GM19452 (cell line): Measurements from ENCODE around the gene MTFR1L.

Experiments used
- ATAC-seq: cut with Tn5 transposase; IDR thresholded peaks from one replicate; pipeline ENCODE4 v1.9.1; 2021; ENCODE audit not compliant: unreplicated experiment

Gene MTFR1L

DNA sequence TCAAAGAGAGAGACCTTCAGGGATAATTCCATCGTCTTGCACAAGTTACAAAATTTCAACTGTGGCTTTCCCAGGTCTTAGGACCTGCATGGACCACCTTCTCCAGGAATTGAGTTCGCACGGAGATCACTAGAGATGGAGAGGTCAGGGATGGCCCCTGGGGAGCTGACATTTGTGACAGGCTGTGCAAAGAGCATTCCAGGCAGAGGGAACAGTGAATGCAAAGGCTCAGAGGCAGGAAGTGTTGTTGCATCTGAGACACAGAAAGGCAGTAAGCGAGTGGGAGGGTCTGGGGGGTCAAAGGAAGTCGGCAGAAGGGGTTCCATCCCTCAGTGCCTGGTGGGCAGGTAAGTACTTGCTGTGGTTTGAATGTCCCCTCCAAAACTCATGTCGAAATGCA lies 29.3 kb upstream of the MTFR1L start:
- no peak for ATAC-seq

DNA sequence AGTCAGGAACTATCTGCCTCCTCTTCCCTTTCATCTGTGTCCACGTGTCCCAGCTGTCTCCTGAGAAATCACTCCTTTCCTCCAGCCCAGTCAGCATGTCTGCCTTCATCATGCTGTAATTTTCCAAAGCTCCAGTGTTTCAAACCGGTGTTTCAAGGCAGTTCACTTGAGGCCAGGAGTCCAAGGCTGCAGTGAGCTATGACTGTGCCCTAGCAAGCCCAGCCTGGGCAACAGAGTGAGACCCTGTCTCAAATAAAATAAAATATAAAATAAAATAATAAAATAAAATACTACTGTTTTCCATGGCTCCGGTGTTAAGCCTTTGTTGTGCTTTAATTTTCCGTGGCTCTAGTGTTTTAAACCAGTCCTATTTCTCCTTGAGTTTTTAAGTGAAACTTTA lies 27.6 kb upstream of the MTFR1L start:
- no peak for ATAC-seq

DNA sequence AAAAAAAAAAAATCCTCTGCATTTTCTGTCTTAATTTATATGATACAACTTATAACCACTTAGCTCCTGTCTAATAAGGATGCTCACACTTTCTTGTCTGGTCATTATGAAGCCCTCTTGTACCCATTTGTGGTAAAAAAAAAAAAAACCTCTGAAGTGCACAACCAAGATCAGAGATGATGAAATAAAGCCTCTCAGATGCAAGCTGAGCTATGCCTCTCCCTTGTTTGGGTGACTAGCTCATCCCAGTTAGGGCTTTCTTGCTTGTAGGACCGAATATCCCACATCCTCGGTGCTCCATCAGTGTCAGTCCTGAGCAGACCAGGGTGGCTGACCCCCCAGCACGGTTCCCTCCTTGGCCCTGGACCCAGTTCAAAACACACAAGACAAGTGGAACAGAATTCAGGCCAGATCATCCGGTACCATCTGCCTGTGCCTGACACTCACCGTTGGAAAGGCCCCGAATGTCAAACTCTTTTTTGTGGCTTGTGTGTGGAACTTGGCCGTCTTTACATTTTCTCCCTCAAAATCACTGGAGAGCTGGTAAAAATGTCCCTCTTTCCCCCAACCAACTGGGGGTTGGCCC lies 26.1 kb upstream of the MTFR1L start:
- ATAC-seq: no peak

DNA sequence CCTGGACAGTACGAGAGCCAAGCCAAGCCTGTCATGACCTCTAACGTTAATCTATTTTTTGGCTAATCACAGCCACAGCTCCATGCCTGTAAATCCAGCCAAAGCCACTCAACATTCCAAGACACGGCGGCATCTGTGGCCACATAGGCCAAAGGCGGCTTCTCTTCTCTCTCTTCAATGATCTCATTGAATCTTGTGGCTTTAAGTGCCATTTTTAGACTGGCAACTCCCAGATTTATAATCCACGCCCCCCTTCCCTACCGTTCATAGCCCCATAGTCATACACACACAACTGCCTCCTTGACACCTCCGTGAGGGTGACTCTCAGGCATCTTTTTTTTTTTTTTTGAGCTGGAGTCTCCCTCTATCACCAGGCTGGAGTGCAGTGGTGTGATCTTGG lies 25.4 kb upstream of the MTFR1L start:
- no peak for ATAC-seq

DNA sequence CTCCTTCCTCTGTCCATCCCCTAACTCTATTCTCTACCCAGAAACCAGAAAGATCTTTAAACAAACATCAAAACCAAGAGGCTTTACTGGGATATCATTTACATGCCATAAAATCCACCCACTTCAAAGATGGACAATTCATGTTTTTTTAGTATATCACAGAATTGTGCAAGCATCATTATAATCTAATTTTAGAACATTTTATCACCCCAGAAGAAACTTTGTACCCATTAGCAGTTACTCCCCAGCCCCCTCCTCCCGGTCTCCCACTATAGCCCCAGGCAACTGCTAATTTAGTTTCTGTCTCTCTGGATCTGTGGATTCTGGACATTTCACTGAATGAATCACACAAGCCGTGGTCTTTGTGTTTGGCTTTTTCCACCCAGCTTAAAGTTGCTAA lies 24.5 kb upstream of the MTFR1L start:
- no peak for ATAC-seq

DNA sequence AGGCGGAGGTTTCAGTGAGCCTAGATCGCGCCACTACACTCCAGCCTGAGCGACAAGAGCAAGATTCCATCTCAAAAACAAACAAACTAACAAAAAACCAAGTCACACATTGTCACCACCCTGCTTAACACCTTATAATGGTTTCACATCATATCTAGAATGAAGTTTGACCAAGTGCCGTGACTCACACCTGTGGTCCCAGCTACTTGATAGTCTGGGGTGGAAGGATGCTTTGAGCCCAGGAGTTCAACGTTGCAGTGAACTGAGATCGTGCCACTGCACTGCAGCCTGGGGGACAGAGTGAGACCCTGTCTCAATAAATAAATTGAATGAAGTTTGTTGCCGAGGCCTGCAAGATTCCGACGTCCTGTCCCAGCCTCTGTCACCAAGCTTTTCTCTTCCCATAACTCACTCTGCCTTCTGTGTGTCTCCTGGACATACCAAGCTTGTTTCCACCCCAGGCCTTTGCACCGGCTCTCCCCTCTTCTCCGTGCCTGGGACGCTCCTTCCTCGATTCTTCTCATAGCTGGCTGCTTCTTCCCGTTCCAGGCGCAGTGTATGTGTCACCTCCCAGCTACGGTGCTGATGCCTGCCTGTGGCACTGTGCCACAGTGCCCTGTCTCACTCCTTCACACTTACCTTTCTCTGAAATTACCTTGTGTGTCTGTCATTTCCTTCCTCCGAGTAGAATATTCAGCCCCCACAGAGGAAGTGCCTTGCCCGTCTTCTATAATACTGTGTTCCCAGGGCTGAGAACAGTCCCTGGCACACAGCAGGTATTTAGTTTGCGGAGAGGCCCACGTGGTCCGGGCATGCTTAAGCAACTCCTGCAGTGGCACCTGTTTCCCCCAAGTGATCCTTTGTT lies 23.6 kb upstream of the MTFR1L start:
- no peak for ATAC-seq

DNA sequence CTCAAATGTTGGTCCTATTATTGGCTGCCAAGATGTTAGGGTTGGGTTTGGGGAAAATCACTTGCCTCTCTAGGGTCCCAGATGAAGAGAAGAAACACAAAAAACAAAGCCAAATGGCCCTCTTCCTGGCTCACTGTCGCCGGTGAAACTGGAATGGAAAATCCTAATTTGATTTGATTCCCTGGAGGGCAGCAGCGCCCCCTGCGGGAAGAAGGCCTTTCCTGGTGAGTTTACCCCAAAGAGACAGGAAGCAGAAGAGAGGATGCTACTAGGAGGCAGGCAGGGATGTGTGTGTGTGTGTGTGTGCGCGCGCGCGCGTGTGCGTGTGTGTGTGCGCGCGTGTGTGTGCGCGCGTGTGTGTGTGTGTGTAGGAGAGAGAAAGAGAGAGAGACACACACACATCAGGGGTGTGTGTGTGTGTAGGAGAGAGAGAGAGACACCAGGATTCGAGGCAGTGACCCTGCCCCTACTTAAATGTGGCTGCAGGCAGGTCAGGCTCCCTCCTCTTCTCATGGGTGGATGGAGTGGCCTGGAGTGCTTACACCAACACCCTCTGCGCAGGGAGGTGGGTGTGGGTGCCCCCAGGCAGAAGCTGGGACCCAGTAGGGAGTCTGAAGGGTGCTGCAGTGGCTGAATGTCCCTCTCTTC lies 22.8 kb upstream of the MTFR1L start:
- ATAC-seq: no peak

DNA sequence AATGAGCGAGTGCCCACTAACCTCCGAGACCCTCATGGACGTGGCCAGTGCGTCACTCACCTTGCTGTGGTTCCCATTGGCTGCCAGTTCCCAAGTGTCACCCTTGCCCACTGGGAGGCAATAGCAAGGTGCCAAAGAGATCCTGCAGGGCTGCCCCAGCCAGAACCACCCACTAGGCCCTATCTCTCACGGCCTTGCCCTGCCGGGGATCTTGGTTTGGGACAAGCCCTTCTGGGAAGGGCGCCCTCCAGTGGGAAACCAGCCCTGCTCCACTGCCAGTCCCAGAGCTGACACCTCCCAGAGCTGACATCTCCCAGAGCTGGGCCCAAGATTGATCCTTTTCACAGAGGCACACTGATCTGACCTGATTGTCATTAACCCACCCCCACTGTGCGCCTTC lies 21.8 kb upstream of the MTFR1L start:
- ATAC-seq: no peak

DNA sequence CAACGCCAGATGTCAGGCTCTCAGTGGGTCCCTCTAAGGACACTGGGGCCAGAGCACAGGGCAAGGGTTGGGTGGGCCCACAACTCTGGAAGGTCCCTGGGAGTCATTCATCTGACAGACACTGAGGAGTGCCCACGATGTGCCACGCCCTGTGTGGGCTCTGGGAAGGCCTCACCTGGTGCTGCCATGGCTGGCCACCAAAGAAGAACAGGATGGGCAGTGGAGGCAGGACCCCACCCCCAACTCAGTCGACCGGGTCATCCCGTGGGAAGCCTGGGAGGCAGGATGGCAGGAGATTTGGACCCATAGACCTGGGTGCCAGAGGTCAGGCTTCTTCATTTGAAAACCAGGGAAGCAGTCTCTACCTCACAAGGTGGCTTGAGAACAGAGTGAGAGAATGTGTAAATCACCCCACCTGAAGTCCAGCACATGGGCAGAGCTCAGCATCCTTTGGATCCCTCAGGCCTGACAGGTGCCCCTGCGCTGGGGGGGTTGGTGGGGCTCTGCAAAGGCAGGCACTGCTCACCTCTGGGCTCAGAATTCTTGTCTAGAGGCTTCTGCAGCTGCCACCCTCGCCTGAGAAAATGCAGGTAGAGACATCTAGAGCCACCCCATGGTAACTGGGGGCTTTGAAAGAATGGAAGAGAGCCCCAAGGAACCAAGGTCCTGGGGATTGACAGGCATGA lies 20.9 kb upstream of the MTFR1L start:
- no peak for ATAC-seq

DNA sequence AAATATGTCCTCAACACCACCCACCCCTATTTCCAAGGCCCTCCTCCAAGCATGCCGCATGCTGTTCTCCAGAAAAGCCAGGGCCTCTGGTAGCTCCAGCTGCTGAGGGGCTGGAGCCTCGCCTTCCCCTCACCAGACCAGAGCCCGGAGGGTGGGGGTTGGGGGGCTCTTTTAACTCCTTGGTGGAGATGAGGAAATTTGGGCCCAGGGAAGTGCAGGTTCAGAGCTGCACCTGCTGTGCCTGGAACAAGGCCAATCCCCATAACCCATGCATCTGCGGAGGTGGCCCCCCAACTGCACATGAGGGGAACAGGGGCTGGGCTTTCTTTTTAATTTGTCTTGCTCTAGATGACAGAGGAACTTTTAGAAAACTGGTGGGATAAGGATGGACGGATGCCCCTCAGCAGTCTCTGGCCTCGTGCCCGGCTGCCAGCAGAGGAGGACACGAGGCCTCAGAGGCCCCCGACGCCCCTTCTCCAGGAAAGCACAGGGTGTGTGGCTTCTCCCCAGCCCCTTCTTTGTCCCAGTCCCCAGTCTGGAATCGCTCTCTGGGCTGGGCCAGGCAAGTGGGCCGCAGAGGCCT lies 20.3 kb upstream of the MTFR1L start:
- ATAC-seq: no peak

DNA sequence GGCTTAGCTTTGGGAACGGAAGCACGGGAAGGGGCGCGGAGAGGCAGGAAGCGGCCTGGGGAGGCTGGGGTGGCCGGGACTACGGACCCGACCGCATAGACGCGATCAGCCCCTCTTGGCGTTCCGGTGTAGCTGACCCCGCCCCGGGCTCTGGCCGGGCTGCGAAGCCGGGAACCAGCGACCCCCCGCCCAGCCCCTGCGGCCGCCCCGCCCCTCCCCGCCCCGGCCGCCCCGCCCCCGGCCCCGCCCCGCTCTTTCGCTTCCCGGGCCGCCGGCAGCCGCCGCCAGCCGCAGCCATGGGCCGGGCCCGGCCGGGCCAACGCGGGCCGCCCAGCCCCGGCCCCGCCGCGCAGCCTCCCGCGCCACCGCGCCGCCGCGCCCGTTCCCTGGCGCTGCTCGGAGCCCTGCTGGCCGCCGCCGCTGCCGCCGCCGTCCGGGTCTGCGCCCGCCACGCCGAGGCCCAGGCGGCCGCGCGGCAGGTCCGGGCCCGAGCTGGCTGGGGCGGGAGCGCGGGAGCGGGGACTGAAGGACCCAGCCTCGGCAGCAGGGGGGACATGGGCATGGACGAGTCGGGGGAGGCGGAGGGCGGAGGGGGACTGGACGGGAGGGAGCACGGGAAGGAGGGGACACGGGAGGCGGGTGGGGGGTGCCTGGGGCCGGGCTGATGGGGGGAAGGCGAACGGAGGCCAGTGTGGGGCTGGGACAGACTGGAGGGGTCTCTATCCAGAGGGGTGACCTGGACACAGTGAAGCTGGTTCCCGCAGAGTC lies 19.6 kb upstream of the MTFR1L start, which contains the start of gene SELENON:
TSS of gene SELENON (plus strand) at position 259 of the 768 bp plus-strand sequence. CDS start at position 297, 38 bp downstream.
- no peak for ATAC-seq

DNA sequence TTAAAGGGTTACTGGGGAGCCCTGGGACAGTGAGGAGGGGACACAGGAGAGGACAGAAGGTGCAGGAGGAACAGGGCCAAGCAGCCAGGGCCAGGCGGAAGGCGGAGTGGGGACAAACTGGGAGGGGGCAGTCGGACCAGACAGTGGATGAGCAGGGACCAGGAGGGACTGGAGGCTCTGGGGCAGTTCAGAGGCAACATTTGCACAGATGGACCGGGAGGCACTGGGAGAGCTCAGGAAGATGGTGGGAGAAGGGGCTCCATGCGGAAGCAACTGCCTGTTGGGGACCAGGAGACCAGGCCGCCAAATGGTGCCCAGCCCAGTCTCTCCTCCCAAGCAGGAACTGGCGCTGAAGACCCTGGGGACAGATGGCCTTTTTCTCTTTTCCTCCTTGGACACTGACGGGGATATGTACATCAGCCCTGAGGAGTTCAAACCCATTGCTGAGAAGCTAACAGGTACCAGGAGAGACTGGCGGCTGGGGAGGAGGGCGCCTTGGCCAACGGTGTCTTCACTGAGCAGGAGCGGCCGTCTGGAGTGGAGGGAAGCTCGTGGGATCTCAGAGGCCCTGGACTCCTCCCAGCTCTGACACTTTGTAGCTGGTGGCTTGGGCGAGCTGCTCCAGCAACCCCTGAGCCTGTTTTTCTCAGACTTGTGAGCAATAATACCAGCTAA lies 18.9 kb upstream of the MTFR1L start:
- no peak for ATAC-seq

DNA sequence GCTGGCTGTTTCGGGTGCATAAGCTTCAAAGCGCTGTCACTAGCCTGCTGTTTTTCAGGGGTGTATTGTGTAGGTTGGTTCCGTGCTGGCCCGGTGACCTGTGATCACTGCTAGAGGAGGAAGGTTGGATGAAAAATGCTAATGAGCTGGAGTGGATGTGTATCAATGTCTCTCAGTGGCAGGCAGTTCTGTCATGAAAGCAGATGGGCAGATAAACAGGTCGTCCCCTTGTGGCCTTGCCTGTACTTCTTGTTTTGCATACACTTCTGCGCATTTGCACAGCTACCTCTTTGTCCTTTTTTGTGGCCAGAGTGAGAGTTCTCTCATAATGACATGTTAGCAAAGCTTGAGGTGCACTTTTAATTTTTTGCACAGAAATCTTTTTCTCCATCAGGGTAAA lies 16.8 kb upstream of the MTFR1L start:
- ATAC-seq: no peak

DNA sequence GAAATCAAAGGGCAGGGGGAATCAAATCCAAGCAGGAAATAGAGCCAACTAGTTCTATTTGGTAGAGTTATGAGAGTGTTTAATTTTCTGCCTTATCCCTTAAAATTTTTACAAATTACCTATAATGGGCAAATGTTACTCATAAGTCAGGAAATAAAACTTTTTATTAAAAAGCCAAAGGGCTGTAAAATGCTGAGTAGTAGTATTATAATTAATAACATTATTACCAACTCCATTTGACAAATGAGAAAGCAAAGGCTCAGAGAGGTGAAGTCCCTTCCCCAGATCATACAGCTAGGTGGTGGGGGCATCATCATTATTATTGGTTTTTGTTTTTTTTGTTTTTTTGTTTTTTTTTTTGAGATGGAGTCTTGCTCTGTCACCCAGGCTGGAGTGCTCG lies 16.4 kb upstream of the MTFR1L start:
- ATAC-seq: no peak

DNA sequence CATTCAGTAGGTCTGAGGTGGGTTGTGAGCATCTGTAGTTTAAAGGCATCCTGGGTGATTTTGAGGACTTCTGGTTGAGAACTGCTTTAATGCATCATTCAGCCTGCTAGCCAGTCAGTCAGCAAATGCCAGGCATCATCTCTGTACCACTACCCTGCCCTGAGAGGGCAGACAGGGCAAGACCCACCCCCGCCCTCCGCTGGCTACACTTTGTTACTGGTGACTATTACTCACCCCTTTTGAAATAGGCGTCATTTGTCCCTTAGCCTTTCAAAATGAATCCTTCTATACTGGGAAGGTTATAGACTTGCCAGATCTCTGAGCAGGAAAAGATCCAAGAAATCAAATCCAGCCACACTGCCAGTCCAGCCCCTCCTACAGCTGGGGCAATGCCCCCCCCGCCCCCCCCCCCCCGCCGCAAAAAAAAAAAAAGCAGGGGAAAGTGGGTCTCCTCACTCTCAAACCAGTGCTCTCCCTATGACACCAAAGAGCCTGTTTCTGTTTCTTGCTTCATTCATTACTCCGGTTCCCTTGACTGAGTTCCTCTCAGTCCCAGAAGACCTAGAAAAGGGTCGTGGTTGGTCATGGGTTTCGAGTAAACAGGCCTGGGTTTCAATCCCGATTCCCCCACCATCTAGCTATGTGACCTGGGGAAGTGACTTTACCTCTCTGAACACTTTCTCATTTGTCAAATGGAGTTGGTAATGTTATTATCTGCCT lies 15.3 kb upstream of the MTFR1L start:
- ATAC-seq: no peak

DNA sequence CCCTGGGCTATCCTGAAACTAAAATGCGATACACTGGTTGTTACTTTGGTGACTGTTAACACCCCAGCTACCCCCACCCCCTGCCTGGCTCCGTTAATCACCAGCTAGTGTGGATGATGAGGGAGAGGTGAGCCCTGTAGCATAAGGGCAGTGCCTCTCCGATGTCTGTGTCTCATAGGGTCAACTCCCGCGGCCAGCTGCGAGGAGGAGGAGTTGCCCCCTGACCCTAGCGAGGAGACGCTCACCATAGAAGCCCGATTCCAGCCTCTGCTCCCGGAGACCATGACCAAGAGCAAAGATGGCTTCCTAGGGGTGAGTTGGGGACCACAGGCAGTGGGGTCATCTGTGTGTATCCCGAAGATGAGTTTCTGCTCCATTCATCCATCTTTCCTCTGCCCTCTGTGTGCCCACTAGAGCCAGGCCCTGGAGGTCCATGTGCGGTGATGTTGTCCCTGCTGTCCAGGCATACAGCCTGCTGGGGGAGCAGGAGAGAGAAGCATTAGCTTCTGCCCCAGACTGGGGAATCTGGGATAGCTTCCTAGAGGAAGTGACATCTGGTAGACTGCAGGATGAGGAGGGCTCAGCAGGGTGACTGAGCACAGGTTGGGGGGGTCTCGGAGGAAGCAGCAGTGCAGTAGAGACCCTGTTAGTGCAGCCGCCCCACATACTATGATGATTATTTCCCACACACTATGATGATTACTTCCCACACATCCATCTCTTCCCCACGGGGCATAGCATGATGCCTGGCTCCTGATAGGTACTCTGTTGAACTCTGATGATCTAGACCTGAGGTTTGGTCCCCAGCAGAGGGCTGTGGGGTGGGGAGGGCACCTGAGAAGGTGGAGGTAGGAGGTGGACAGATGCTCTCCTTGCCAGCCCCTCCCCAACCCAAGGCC lies 14.5 kb upstream of the MTFR1L start:
- no peak for ATAC-seq

DNA sequence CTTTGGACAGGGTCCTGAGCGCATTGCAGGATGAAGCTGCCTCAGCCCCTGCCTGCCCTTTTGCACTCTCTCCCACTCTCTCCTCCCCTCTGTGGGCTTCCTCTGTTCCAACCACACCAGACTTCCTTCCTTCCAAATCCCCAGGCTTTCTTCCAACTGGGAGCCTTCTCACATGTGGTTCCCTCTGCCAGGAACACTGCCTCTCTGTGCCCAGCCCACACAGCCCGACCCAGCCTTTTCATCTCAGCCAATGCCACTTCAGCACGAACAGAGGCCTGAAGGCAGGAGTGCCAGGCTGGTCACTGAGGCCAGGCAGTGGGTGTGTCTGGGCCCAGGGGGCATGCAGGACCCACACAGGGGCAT lies 13.9 kb upstream of the MTFR1L start:
- no peak for ATAC-seq

DNA sequence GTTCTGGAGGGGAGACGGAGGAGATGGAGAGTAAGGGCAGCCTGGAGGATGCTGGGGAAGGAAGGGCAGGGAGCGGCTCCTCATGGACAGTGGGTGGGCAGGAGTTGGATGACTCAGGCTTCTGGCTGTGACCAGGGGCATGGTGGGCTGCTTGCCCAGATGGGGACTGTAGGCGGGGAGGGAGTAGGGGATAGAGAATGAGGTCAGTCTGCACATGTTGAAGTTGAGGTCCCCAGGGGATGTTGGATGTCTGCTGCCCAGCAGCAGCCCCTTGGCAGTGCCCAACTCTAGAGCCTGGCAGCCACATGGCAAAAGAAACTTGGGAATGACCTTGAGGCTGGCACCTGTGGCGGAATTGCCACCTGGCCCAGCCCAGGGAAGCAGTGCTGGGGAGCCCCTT lies 13.3 kb upstream of the MTFR1L start:
- ATAC-seq: no peak
